ENCODE data around the gene CABLES2. TPM values are rescaled to one million over a fixed set of nuclear protein-coding genes. Genes with fewer than 3 reads are reported as not detected.

Gene CABLES2
- total and polyA plus RNA-seq, 9 of the 15 experiments (the other 6 are each of a cell fraction or from before 2014, with no cell fraction given), result 0.46 to 4.2 (median 1.6) TPM

DNA sequence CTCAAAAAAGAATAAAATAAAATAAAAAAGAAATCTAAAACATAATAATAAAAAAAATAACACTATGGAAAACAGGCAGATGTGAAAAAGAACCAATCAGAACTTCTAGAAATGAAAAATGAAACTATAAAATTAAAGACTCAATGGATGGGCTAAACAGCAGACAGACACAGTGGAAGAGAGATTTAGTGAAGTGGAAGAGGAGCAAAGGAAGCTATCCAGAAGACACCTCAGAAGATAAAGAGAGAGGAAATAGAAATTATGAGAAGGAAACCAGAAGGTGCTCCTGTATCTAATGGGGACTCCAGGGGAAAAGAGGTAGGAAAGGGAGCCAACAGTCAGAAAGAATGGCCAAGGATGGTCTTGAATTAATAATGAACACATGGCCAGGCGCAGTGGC is 58.5 kb downstream of the CABLES2 start (continued):
- TF ChIP-seq, protein P1, sequence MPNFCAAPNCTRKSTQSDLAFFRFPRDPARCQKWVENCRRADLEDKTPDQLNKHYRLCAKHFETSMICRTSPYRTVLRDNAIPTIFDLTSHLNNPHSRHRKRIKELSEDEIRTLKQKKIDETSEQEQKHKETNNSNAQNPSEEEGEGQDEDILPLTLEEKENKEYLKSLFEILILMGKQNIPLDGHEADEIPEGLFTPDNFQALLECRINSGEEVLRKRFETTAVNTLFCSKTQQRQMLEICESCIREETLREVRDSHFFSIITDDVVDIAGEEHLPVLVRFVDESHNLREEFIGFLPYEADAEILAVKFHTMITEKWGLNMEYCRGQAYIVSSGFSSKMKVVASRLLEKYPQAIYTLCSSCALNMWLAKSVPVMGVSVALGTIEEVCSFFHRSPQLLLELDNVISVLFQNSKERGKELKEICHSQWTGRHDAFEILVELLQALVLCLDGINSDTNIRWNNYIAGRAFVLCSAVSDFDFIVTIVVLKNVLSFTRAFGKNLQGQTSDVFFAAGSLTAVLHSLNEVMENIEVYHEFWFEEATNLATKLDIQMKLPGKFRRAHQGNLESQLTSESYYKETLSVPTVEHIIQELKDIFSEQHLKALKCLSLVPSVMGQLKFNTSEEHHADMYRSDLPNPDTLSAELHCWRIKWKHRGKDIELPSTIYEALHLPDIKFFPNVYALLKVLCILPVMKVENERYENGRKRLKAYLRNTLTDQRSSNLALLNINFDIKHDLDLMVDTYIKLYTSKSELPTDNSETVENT (CRISPR knock-in tag; IDR thresholded peaks at IDR 0.05), result no peak

DNA sequence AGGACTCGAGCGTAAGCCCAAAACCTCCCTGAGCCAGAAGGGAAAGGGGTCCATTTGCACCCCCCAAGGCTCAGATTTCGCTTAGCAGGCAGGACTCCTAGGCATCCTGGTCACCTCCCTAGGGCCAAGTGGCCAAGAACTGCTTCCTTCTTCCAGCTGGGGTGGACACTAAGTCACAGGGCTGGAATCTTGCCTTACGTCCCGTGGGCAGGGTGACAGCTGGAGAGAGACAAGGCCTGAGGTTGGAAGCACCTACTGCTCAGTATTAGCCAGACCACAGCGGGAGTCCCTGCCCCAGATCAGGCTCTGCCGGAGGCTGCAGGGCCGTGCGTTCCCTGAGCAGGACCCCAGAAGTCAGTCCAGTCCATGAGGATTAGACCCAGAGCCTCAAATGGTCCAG is 59.6 kb downstream of the CABLES2 start:
- Histone ChIP-seq H3K9me3 (replicated peaks; ENCODE audit: control insufficient read depth, insufficient read depth, low read depth, low read length) (no peaks in the 10 kb centered on the region), H3K4me1 (replicated peaks in 1 of 2; ENCODE audit: control insufficient read depth in 2 of 2, insufficient read depth in 2 of 2, low read length in 2 of 2) (peaks cover 0 to 25% of the 10 kb centered on the region in 2 experiments; a peak in 1 of 5 replicates), H3K9ac (ENCODE audit: insufficient read depth in 1 of 2, low read depth in 2 of 2, low read length in 2 of 2) (no peak overlapping the region; a peak in 1 of 4 replicates), H3K4me2 (ENCODE audit: insufficient read depth, low read length) (no peak overlapping the region), H2AFZ (ENCODE audit: low read depth, low read length) (no peak overlapping the region), H3K4me3 (no peak overlapping the region), H3K36me3 (ENCODE audit: control insufficient read depth, insufficient read depth, low read length) (peaks cover 74% of the 10 kb centered on the region), H3K27me3 (ENCODE audit: control insufficient read depth in 2 of 2, insufficient read depth in 2 of 2, low read length in 2 of 2) (no peaks in the 10 kb centered on the region), H3K27ac (ENCODE audit: extremely low read depth, low read depth, low read length) (no peak overlapping the region), H4K20me1 (replicated peaks; ENCODE audit: control insufficient read depth, insufficient read depth, low read length) (no peaks in the 10 kb centered on the region), H3K79me2 (ENCODE audit: control insufficient read depth, insufficient read depth, low read length) (no peaks in the 10 kb centered on the region), H3K9me1 (ENCODE audit: control insufficient read depth, insufficient read depth, low read length) (peaks cover 2% of the 10 kb centered on the region)
- intact Hi-C loops (cut with micrococcal nuclease), result no loop called here
- ChIA-PET CTCF (ENCODE audit: low intra/inter-chr PET ratio) (no interaction called here), POLR2A (interaction anchor here (0.6 to 0.8 kb wide), 3 partner anchors 11 to 139 kb away, joined by 4 read pairs; no protein-coding TSS in a partner anchor)
- DNase-seq (ENCODE audit: extremely low read depth in 1 of 4, low spot score in 3 of 4), result no peak
- no peak for ATAC-seq
- no TSS peak for BruUV-seq (replicated peaks)
- in situ Hi-C loops (cut with MboI), result no loop called here
- FAIRE-seq, result no peak
- 93% methylated on average over 9 of the region's 9 CpGs for WGBS (ENCODE audit: insufficient coverage, low coverage, missing lambda C conversion rate)
- TF ChIP-seq BHLHE40 (IDR thresholded peaks at IDR 0.05; ENCODE audit: low read length), result no peak
- TF ChIP-seq ZNF12 (CRISPR knock-in tag; IDR thresholded peaks at IDR 0.05), result no peak
- TF ChIP-seq CCNT2 (IDR thresholded peaks at IDR 0.05; ENCODE audit: borderline replicate concordance, extremely low read depth, insufficient read length, low read depth, low read length), result no peak
- no peak for TF ChIP-seq TCFL5 (CRISPR knock-in tag; conservative IDR thresholded peaks at IDR 0.05)
- no peak for TF ChIP-seq SNRNP70 (optimal IDR thresholded peaks at IDR 0.05; ENCODE audit: low read depth, low read length)
- TF ChIP-seq, protein P2, sequence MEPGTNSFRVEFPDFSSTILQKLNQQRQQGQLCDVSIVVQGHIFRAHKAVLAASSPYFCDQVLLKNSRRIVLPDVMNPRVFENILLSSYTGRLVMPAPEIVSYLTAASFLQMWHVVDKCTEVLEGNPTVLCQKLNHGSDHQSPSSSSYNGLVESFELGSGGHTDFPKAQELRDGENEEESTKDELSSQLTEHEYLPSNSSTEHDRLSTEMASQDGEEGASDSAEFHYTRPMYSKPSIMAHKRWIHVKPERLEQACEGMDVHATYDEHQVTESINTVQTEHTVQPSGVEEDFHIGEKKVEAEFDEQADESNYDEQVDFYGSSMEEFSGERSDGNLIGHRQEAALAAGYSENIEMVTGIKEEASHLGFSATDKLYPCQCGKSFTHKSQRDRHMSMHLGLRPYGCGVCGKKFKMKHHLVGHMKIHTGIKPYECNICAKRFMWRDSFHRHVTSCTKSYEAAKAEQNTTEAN (CRISPR knock-in tag; IDR thresholded peaks at IDR 0.05), result no peak
- TF ChIP-seq GTF2F1 (IDR thresholded peaks at IDR 0.05; ENCODE audit: low read depth, low read length), result no peak
- TF ChIP-seq KLF16 (IDR thresholded peaks at IDR 0.05), result no peak
- TF ChIP-seq, protein P3, sequence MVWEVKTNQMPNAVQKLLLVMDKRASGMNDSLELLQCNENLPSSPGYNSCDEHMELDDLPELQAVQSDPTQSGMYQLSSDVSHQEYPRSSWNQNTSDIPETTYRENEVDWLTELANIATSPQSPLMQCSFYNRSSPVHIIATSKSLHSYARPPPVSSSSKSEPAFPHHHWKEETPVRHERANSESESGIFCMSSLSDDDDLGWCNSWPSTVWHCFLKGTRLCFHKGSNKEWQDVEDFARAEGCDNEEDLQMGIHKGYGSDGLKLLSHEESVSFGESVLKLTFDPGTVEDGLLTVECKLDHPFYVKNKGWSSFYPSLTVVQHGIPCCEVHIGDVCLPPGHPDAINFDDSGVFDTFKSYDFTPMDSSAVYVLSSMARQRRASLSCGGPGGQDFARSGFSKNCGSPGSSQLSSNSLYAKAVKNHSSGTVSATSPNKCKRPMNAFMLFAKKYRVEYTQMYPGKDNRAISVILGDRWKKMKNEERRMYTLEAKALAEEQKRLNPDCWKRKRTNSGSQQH (CRISPR knock-in tag; IDR thresholded peaks at IDR 0.05), result no peak
- TF ChIP-seq, protein P4, sequence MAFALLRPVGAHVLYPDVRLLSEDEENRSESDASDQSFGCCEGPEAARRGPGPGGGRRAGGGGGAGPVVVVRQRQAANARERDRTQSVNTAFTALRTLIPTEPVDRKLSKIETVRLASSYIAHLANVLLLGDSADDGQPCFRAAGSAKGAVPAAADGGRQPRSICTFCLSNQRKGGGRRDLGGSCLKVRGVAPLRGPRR (CRISPR knock-in tag; IDR thresholded peaks at IDR 0.05), result no peak
- TF ChIP-seq TAF7 (tag; IDR thresholded peaks at IDR 0.05), result no peak
- no peak for TF ChIP-seq PURB (CRISPR knock-in tag; IDR thresholded peaks at IDR 0.05; ENCODE audit: low read depth)
- no peak for TF ChIP-seq MYNN (IDR thresholded peaks at IDR 0.05)
- TF ChIP-seq MYNN (CRISPR knock-in tag; IDR thresholded peaks at IDR 0.05), result no peak

All from K562 (cell line).